ENCODE measurements around the gene SUSD4. TPM values are rescaled to one million over a fixed set of nuclear protein-coding genes. Genes with fewer than 3 reads are reported as not detected.

SUSD4 gene
- total RNA-seq, 4 donors from 2014 or later: 0.73 to 8.4 TPM; not detected in 2

GRCh38 chr1:223221686-223222085 lies 142.3 kb downstream of the SUSD4 start:
- Histone ChIP-seq H3K27ac (no peak overlapping the region), H3K9me3 (no peaks in the 10 kb centered on the region), H3K4me3 (no peak overlapping the region), H3K4me1 (no peaks in the 10 kb centered on the region), H3K36me3 (no peaks in the 10 kb centered on the region), H3K27me3 (no peaks in the 10 kb centered on the region)
- intact Hi-C loops (cut with DNase I; ENCODE audit: low total_unique reads): no loop called here
- DNase-seq: no peak
- no peak for TF ChIP-seq POLR2A (IDR thresholded peaks at IDR 0.05)
- no peak for TF ChIP-seq CTCF (IDR thresholded peaks at IDR 0.05)

GRCh38 chr1:223219846-223220610 lies 143.9 kb downstream of the SUSD4 start:
- H3K36me3 ChIP-seq: no peaks in the 10 kb centered on the region
- H3K27me3 ChIP-seq: no peaks in the 10 kb centered on the region
- no peak overlapping the region for H3K4me3 ChIP-seq
- intact Hi-C loops (cut with DNase I; ENCODE audit: low total_unique reads): no loop called here
- no peaks in the 10 kb centered on the region for H3K9me3 ChIP-seq
- TF ChIP-seq POLR2A (IDR thresholded peaks at IDR 0.05): no peak
- TF ChIP-seq CTCF (IDR thresholded peaks at IDR 0.05): no peak
- H3K27ac ChIP-seq: no peak overlapping the region
- no peak for DNase-seq
- no peaks in the 10 kb centered on the region for H3K4me1 ChIP-seq

DNA sequence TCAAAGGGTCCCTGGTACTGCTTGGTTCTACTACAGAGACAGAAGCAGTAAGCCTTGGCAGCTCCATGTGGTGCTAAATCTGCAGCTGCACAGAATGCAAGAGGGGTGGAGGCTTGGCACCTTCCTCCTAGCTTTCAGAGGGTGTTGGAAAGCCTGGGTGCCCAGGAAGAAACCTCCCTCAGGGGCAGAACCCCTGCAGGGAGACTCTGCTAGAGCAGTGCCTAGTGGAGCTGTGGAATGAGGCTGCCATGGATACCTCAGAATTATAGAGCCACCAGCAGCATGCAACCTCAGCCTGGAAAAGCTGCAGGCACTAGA lies 144.7 kb downstream of the SUSD4 start:
- TF ChIP-seq CTCF (IDR thresholded peaks at IDR 0.05) (no peak), POLR2A (IDR thresholded peaks at IDR 0.05) (no peak)
- no peak for DNase-seq
- no peak overlapping the region for H3K27ac ChIP-seq
- no peak overlapping the region for H3K4me3 ChIP-seq
- H3K9me3 ChIP-seq: no peaks in the 10 kb centered on the region
- H3K4me1 ChIP-seq: no peaks in the 10 kb centered on the region
- no peaks in the 10 kb centered on the region for H3K36me3 ChIP-seq
- intact Hi-C loops (cut with DNase I; ENCODE audit: low total_unique reads): no loop called here
- no peaks in the 10 kb centered on the region for H3K27me3 ChIP-seq

GRCh38 chr1:223217781-223218180 lies 146.2 kb downstream of the SUSD4 start:
- intact Hi-C loops (cut with DNase I; ENCODE audit: low total_unique reads): no loop called here
- Histone ChIP-seq H3K9me3 (no peaks in the 10 kb centered on the region), H3K36me3 (no peaks in the 10 kb centered on the region), H3K27me3 (no peaks in the 10 kb centered on the region), H3K4me1 (no peaks in the 10 kb centered on the region), H3K4me3 (no peak overlapping the region), H3K27ac (no peak overlapping the region)
- no peak for TF ChIP-seq POLR2A (IDR thresholded peaks at IDR 0.05)
- TF ChIP-seq CTCF (IDR thresholded peaks at IDR 0.05): no peak
- DNase-seq: no peak

DNA sequence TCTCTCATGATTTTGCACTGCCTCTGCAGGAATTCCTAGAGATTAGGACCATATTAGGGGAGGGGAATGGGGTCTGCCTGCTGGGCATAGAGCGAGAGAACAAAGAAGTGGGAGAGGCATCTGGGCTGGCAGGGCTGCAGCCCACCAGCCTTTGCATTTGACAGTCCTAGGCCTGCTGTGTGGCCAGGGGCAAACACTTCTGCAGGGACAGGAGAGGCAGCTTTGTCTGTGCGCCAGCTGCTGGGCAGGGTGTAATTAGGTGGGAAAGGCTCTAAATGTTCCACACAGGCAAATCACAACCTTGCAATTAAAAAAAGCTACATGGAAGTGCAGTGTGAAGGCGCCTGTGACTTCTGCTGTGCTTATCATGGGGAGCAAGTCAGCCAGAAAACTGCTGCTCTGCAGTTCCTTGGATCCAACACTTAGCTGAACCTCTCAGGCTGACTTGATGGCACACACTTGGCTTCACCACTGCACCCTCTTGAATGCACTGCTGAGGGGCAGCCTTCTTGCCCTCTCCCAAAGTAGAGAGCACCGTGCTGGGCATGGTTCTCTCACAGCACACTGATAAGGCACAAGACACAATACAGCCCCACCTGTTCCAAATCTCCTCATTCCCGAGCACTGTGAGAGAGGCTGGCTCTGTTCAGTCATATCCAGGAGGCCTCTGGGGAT lies 147.3 kb downstream of the SUSD4 start:
- H3K27ac ChIP-seq: no peak overlapping the region
- no peak overlapping the region for H3K4me3 ChIP-seq
- H3K4me1 ChIP-seq: no peaks in the 10 kb centered on the region
- TF ChIP-seq POLR2A (IDR thresholded peaks at IDR 0.05) (no peak), CTCF (IDR thresholded peaks at IDR 0.05) (no peak)
- intact Hi-C loops (cut with DNase I; ENCODE audit: low total_unique reads): no loop called here
- no peak for DNase-seq
- no peaks in the 10 kb centered on the region for H3K9me3 ChIP-seq
- no peaks in the 10 kb centered on the region for H3K27me3 ChIP-seq
- no peaks in the 10 kb centered on the region for H3K36me3 ChIP-seq

Data from uterus (tissue), 4 donors.